Activated CD4-positive, alpha-beta T cell treated with anti-CD3 and anti-CD28 coated beads for 36 hours (primary cell): ENCODE data around the gene ZNF253. TPM values are rescaled to one million over a fixed set of nuclear protein-coding genes. Genes with fewer than 3 reads are reported as not detected.
"Not testable (repeated sequence)": the region's sequence is repeated elsewhere in the genome, so short reads cannot be mapped to it uniquely, and the experiment has no call there.

Experiments
- ATAC-seq: fragments of 200-7000 bp; cut with Tn5 transposase; one replicate; pipeline ENCODE4 v1.10.0; 2021; ENCODE audit warnings: mild to moderate bottlenecking, moderate library complexity
- CTCF ChIA-PET: fragments of 350-600 bp; sonication (Branson Sonifier 250); formaldehyde crosslinking; loops from one replicate; lab custom pipeline; 2021; ENCODE audit warnings: antibody characterized with exemption; lab: Charles Lee
- POLR2A ChIA-PET: fragments of 350-600 bp; sonication (Branson Sonifier 250); formaldehyde crosslinking; loops from one replicate; lab custom pipeline; 2021; ENCODE audit warnings: antibody characterized with exemption, inconsistent platforms; lab: Charles Lee
- DNase-seq: peaks from one replicate; pipeline ENCODE4 v3.0.0-alpha.2; 2020
- H3K27ac Mint-ChIP-seq: one replicate; pipeline ENCODE4 v1.8.0; 2021; ENCODE audit warnings: mixed read lengths
- H3K27me3 Mint-ChIP-seq: one replicate; pipeline ENCODE4 v1.8.0; 2021; ENCODE audit warnings: mixed read lengths
- H3K36me3 Mint-ChIP-seq: one replicate; pipeline ENCODE4 v1.8.0; 2021; ENCODE audit warnings: low read depth, mixed read lengths
- H3K4me1 Mint-ChIP-seq: one replicate; pipeline ENCODE4 v1.8.0; 2021; ENCODE audit warnings: mixed read lengths
- H3K4me3 Mint-ChIP-seq: one replicate; pipeline ENCODE4 v1.8.0; 2021; ENCODE audit warnings: mild to moderate bottlenecking, moderate library complexity, mixed read lengths
- H3K9me3 Mint-ChIP-seq: one replicate; pipeline ENCODE4 v1.8.0; 2021; ENCODE audit warnings: low read depth, mixed read lengths
- intact Hi-C, 2 experiments: fragments of 100-400 bp; cut with DNase I in 1 of 2; cut with micrococcal nuclease in 1 of 2; formaldehyde crosslinking; loops; one replicate each; pipeline versions ENCODE4 v1.14.2 to v1.15.1; 2022 to 2024; cut with DNase I, micrococcal nuclease
- total RNA-seq, 2 experiments: library from RNA; stranded (reverse); gene quantifications; one replicate each; pipeline ENCODE4 v1.2.3, GENCODE V29; 2021

Gene ZNF253
- total RNA-seq, 2 experiments from 2014 or later: 16.1 to 25.1 TPM

DNA sequence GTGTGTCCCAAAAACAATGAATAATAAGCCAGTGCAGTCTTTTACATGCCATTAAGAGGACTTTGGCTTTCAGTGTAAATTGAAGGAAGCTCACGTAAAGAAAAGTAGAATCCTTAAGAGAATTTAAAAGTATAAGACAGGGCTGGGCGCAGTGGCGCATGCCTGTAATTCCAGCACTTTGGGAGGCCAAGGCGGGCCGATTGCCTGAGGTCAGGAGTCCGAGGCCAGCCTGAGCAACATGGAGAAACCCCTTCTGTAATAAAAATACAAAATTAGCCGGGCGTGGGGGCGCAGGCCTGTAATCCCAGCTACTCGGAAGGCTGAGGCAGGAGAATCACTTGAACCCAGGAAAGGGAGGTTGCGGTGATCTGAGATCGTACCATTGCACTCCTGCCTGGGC lies 17.9 kb upstream of the ZNF253 start:
- intact Hi-C loops: no loop called here

DNA sequence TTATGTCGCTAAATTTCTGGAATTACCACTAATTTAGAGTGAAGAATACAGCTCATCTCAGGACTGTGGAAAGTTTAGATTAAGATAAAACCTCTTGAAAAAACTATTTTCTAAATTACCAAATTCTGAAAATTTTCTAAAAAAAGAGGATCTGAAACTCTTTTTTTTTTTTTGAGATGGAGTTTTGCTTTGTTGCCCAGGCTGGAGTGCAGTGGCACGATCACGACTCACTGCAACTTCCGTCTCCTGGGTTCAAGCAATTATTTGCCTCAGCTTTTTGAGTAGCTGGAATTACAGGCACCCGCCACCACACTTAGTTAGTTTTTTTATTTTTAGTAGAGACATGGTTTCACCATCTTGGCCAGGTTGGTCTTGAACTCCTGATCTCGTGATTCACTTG lies 16.6 kb upstream of the ZNF253 start:
- ChIA-PET CTCF (no interaction called here), POLR2A (no interaction called here)
- no peaks in the 10 kb centered on the region for H3K27me3 Mint-ChIP-seq
- H3K36me3 Mint-ChIP-seq: peaks cover 1% of the 10 kb centered on the region
- peaks cover 4% of the 10 kb centered on the region for H3K9me3 Mint-ChIP-seq
- ATAC-seq (no peak), DNase-seq (no peak)
- H3K4me1 Mint-ChIP-seq: no peaks in the 10 kb centered on the region
- H3K4me3 Mint-ChIP-seq: no peak overlapping the region
- intact Hi-C loops: no loop called here
- H3K27ac Mint-ChIP-seq: no peak overlapping the region

More for the DNA sequence above, 17.9 kb upstream of the ZNF253 start:
- Mint-ChIP-seq H3K27ac (no peak overlapping the region), H3K9me3 (peaks cover 8% of the 10 kb centered on the region), H3K4me3 (no peak overlapping the region), H3K4me1 (no peaks in the 10 kb centered on the region), H3K27me3 (no peaks in the 10 kb centered on the region), H3K36me3 (peaks cover 8% of the 10 kb centered on the region)
- ChIA-PET CTCF (no interaction called here), POLR2A (no interaction called here)
- ATAC-seq (no peak), DNase-seq (no peak)

DNA sequence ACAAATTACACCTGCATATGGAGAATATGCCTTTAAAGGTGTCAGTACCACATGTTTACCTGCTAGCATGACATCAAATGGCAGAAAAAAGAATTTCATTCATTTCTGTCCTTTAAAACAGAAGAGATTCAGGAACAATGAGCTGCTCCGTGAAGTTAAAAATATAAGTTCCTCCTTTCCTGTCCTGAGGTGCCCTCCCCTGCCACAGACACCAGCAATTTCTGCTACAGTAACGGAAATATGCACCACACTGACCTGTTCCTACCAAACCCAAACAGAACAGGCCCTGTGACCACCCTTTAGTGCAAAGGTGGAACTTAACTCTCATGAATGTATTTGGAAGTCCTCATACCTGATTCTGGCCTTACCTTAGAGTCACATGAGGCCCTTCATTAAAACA lies 13.9 kb upstream of the ZNF253 start:
- ATAC-seq, H3K4me1 Mint-ChIP-seq, DNase-seq, H3K4me3 Mint-ChIP-seq, CTCF ChIA-PET, H3K27ac Mint-ChIP-seq, intact Hi-C loops, H3K9me3 Mint-ChIP-seq, H3K27me3 Mint-ChIP-seq, POLR2A ChIA-PET: not testable (repeated sequence)
- peaks cover 15% of the 10 kb centered on the region for H3K36me3 Mint-ChIP-seq

DNA sequence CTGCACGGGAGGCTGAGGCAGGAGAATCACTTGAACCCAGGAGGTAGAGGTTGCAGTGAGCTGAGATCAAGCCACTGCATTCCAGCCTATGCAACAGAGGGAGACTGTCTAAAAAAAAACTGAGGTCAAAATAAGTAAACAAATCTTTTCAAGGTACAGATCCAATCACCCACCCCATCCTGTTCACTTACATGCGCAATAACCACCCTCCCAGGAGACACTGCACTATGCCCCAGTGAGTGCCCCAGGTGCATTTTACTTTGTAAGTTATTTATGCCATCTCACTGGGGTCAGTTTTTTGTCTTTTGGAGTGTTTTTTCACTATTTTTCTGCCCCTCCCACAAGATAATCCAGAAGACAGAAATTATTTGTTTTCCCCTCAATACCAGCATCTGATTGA lies 6.9 kb upstream of the ZNF253 start:
- POLR2A ChIA-PET: no interaction called here
- H3K4me3 Mint-ChIP-seq: no peak overlapping the region
- no peaks in the 10 kb centered on the region for H3K27me3 Mint-ChIP-seq
- H3K9me3 Mint-ChIP-seq: peaks cover 1% of the 10 kb centered on the region
- ATAC-seq (no peak), DNase-seq (no peak)
- CTCF ChIA-PET: no interaction called here
- peaks cover 34% of the 10 kb centered on the region for H3K36me3 Mint-ChIP-seq
- intact Hi-C loops: no loop called here
- H3K4me1 Mint-ChIP-seq: peaks cover 10% of the 10 kb centered on the region
- no peak overlapping the region for H3K27ac Mint-ChIP-seq

DNA sequence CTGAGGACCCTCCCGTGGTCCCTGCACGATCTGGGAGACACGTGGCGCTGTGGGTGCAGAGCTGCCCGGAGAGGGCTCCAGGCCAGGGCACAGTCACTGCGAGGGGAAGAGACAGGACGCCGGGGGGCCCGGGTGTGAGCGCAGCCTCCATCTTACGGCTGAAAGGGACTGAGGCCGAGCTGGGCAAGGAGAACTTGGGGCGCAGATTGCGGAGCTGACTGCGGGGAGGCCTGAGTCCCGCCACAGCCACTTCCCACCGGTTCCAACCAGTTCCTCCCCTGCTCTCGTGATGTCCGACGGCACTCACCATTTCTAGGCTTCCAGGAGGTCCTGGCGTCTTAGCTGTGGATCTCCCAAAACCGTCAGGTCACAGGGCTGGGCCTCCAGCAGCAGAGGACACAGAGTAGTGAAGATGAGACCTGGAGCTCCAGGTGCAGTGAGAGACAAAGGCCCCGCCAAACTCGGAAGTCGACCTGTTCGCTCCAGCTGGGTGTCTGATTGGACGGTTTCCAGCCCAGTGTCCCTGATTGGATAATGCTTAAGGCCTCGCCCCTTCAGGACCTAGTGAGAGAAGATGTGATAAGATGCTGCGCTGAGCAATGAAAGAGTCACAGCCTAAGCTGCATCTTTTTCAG lies 4.8 kb upstream of the ZNF253 start:
- H3K4me1 Mint-ChIP-seq: peaks cover 7% of the 10 kb centered on the region
- CTCF ChIA-PET: interaction anchor here (0.6 to 1.2 kb wide), 7 partner anchors 8 to 1619 kb away, joined by 3 read pairs; partner anchors contain the start of gene ZNF101

DNA sequence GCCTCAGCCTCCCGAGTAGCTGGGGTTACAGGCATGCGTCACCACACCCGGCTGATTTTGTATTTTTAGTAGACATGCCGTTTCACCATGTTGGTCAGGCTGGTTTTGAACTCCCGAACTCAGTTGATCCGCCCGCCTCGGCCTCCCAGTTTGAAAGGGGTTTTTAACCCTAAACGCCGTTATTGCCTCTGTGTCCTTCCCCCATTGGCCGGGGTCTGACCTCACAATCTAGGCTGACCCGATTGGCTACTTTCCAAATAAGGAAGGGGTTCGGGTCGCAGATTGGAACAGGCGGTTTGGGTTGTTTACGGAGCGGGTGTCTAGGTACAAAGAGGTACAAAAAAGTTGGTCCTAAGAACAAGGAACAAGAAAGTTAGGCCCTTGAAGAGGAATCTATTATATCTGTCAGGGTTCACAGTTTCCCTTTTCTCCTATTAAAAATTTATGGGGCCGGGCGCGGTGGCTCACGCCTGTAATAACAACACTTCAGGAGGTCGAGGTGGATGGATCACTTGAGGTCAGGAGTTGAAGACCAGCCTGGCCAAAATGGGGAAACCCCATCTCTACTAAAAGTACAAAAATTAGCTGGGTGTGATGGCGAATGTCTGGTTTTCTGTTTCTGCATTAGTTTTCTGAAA lies 1.0 kb downstream of the ZNF253 start:
- CTCF ChIA-PET: interaction anchor here (0.6 to 1.5 kb wide), 3 partner anchors 32 to 1532 kb away, joined by 3 to 6 read pairs (median 3); no protein-coding TSS in a partner anchor
- H3K36me3 Mint-ChIP-seq: peaks cover 19% of the 10 kb centered on the region
- ATAC-seq (peak; percentile 14), DNase-seq (peak; percentile 76)
- H3K27ac Mint-ChIP-seq: peak overlapping the region; percentile 98
- H3K27me3 Mint-ChIP-seq: no peaks in the 10 kb centered on the region
- H3K4me1 Mint-ChIP-seq: peaks cover 27% of the 10 kb centered on the region
- no peaks in the 10 kb centered on the region for H3K9me3 Mint-ChIP-seq
- peak overlapping the region; percentile 88 for H3K4me3 Mint-ChIP-seq
- intact Hi-C loops: loop anchor here (1.0 to 10.0 kb wide), 14 partner anchors 34 to 1158 kb away; partner anchors contain the start of genes ATP13A1 (in 2 of the 2), ZNF506 (in 2 of the 2), ZNF101 (in 1 of the 2) and ZNF14 (in 1 of the 2)
- POLR2A ChIA-PET: interaction anchor here (1.3 to 2.1 kb wide), 4 partner anchors 11 to 203 kb away, joined by 4 to 21 read pairs (median 8); partner anchors contain the start of genes ATP13A1, ZNF506 and ZNF93

More for the DNA sequence above, 4.8 kb upstream of the ZNF253 start:
- Mint-ChIP-seq H3K36me3 (peaks cover 27% of the 10 kb centered on the region), H3K27me3 (no peaks in the 10 kb centered on the region), H3K9me3 (peaks cover 1% of the 10 kb centered on the region), H3K27ac (peak overlapping the region; percentile 82), H3K4me3 (peak overlapping the region; percentile 83)
- DNase-seq (peak; percentile 86), ATAC-seq (peak; percentile 72)
- intact Hi-C loops: loop anchor here (1.0 to 10.0 kb wide), 2 partner anchors 39 to 1164 kb away; partner anchors contain the start of genes ZNF430 (in 1 of the 2) and ZNF93 (in 1 of the 2)
- POLR2A ChIA-PET: interaction anchor here (0.6 to 1.9 kb wide), 6 partner anchors 11 to 341 kb away, joined by 3 to 11 read pairs (median 3); partner anchors contain the start of genes ATP13A1 and ZNF506

DNA sequence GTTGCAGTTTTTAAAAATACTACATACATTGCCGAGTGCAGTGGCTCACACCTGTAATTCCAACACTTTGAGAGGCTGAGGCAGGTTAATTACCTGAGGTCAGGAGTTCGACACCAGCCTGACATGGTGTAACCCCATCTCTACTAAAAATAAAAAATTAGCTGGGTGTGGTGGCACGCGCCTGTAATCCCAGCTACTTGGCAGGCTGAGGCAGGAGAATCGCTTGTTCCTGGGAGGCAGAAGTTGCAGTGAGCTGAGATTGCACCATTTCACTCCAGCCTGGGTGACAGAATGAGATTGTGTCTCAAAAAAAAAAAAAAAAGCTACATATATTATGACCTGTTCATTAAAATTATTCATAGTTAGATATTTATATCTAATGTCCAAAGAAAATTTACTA lies 4.4 kb downstream of the ZNF253 start:
- CTCF ChIA-PET: interaction anchor here (0.6 kb wide), 1 partner anchor 1845 kb away, joined by 3 read pairs; no protein-coding TSS in a partner anchor
- H3K27ac Mint-ChIP-seq, H3K27me3 Mint-ChIP-seq, ATAC-seq, H3K4me3 Mint-ChIP-seq, intact Hi-C loops, POLR2A ChIA-PET, H3K9me3 Mint-ChIP-seq, DNase-seq: not testable (repeated sequence)
- Mint-ChIP-seq H3K36me3 (peaks cover 42% of the 10 kb centered on the region), H3K4me1 (peaks cover 45% of the 10 kb centered on the region)

DNA sequence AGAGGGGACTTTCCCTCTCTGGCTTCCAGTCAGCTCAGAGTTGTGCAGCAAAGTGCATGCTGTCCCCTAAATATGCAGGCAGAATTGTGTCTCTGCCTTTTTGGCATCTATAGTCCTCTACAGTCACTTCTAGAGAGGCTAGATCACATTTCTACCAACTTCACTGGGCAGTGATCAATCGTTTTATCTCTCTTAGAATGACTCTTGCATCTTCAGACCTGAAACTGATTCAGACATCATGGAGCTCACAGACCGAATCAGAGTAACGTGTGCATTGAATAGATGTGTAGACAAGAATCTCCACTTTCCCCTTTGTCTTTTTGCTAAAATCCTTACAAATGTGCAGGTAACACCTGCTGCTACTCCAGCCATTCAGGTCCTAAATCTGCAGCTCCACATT lies 6.2 kb downstream of the ZNF253 start:
- Mint-ChIP-seq H3K27ac (peak overlapping the region; percentile 37), H3K9me3 (no peaks in the 10 kb centered on the region), H3K4me3 (no peak overlapping the region), H3K4me1 (peaks cover 49% of the 10 kb centered on the region), H3K36me3 (peaks cover 55% of the 10 kb centered on the region), H3K27me3 (no peaks in the 10 kb centered on the region)
- DNase-seq (peak; percentile 34), ATAC-seq (peak; percentile 90)
- ChIA-PET CTCF (interaction anchor here (1.4 to 1.5 kb wide), 2 partner anchors 11 to 29 kb away, joined by 3 to 5 read pairs; partner anchors contain the start of gene ZNF93), POLR2A (interaction anchor here (0.5 to 1.2 kb wide), 3 partner anchors 11 to 55 kb away, joined by 3 read pairs; no protein-coding TSS in a partner anchor)
- intact Hi-C loops: no loop called here

DNA sequence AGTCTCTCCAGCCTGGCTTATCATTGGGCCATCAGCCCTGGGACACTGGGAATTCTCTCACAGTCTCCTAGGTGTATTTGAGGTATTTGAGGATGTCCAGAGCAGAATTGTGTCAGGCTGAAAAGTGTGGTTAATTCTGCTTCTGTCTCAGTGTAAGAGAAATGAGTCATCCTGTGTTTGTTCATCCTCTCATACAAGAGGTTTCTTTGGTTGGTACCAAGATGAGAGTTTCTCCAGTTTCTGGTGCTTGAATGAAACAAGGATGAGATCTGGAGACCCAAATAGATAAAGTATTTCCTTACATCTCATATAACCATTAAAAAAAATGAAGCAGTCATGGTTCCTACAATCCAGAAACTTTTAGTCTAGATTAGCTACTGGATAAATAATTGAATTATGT lies 7.7 kb downstream of the ZNF253 start:
- ChIA-PET POLR2A (interaction anchor here (1.0 kb wide), 1 partner anchor 56 kb away, joined by 3 read pairs; no protein-coding TSS in a partner anchor), CTCF (no interaction called here)
- intact Hi-C loops: loop anchor here in 1 of 2 experiments (1.0 kb wide), 2 partner anchors 27 to 56 kb away; partner anchors contain the start of gene ZNF93
- Mint-ChIP-seq H3K9me3 (peaks cover 3% of the 10 kb centered on the region), H3K4me1 (peaks cover 41% of the 10 kb centered on the region), H3K27me3 (no peaks in the 10 kb centered on the region), H3K4me3 (no peak overlapping the region), H3K36me3 (peaks cover 56% of the 10 kb centered on the region), H3K27ac (no peak overlapping the region)
- peak; percentile 58 for ATAC-seq
- no peak for DNase-seq

DNA sequence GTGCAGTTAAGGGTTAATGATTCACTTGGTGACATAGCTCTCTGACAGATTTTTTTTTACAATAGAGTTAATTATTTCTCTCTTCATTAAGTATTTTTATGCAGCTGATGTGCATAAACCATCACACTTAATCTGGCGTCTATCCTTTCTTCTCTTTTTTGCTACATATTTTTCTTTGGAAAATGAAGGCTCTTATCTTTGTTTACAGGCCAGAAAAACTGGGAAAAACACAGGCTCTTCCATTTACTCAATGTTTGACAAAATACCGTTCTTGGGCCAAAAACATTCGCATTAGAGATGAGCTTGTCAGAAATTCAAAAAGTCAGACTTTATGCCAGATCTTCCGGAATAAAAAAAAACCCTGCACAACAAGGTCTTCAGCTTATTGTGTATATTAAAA lies 12.0 kb downstream of the ZNF253 start:
- ChIA-PET POLR2A (no interaction called here), CTCF (no interaction called here)
- DNase-seq (no peak), ATAC-seq (no peak)
- peaks cover 16% of the 10 kb centered on the region for H3K4me1 Mint-ChIP-seq
- H3K36me3 Mint-ChIP-seq: peaks cover 71% of the 10 kb centered on the region
- H3K27me3 Mint-ChIP-seq: no peaks in the 10 kb centered on the region
- intact Hi-C loops: no loop called here
- H3K9me3 Mint-ChIP-seq: peaks cover 5% of the 10 kb centered on the region
- no peak overlapping the region for H3K4me3 Mint-ChIP-seq
- H3K27ac Mint-ChIP-seq: no peak overlapping the region

DNA sequence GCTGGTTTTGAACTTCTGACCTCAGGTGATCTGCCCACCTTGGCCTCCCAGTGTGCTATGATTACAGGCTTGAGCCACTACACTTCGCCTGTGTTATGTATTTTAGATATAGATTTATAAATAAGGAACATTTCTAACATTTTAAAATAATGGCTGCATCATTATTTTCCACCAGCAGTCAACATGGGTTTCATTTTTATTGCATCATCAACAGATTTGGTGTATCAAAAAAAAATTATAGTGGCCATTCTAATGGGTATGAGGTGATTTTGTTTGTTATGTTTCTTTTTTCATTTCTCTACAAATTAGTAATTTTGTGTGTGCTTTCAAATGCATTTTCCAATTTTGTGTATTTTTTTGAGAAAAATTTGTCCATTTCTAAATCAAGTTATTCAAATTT lies 18.9 kb downstream of the ZNF253 start:
- H3K27ac Mint-ChIP-seq: no peak overlapping the region
- CTCF ChIA-PET: no interaction called here
- DNase-seq (no peak), ATAC-seq (no peak)
- POLR2A ChIA-PET: no interaction called here
- no peak overlapping the region for H3K4me3 Mint-ChIP-seq
- no peaks in the 10 kb centered on the region for H3K27me3 Mint-ChIP-seq
- intact Hi-C loops: no loop called here
- H3K4me1 Mint-ChIP-seq: no peaks in the 10 kb centered on the region
- H3K36me3 Mint-ChIP-seq: peaks cover 74% of the 10 kb centered on the region
- H3K9me3 Mint-ChIP-seq: peaks cover 18% of the 10 kb centered on the region
